HG03135 (cell line): ENCODE measurements around the gene ABCD2.
"Not testable (repeated sequence)": the region's sequence is repeated elsewhere in the genome, so short reads cannot be mapped to it uniquely, and the experiment has no call there.

ENCODE experiments used
- ATAC-seq: cut with Tn5 transposase; IDR thresholded peaks from one replicate; pipeline ENCODE4 v1.9.1; 2021; ENCODE audit warnings: mild to moderate bottlenecking, moderate library complexity; ENCODE audit not compliant: unreplicated experiment

The ABCD2 gene

GRCh38 chr12:39613525-39613924 lies 6.1 kb downstream of the ABCD2 start:
- no peak for ATAC-seq

DNA sequence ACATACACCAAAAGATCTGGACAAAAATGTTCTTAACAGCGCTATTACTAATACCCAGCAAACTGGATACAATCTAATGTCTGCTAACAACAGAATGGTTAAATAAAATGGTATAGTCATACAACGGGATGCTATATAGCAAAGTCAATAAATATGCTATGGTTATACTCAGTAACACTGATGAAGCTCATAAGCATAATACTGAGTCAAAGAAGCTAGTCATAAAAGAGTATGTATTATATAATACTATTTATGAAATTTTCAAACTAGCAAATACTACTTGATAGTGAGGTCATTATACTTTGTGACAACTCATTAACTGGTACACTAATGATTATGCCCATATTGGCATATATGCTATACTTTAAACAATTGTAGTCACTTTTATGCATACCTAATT lies 7.4 kb downstream of the ABCD2 start:
- no peak for ATAC-seq

- ATAC-seq, result no peak
These were observed 7.8 kb downstream of the ABCD2 start for GRCh38 chr12:39611818-39612217.

DNA sequence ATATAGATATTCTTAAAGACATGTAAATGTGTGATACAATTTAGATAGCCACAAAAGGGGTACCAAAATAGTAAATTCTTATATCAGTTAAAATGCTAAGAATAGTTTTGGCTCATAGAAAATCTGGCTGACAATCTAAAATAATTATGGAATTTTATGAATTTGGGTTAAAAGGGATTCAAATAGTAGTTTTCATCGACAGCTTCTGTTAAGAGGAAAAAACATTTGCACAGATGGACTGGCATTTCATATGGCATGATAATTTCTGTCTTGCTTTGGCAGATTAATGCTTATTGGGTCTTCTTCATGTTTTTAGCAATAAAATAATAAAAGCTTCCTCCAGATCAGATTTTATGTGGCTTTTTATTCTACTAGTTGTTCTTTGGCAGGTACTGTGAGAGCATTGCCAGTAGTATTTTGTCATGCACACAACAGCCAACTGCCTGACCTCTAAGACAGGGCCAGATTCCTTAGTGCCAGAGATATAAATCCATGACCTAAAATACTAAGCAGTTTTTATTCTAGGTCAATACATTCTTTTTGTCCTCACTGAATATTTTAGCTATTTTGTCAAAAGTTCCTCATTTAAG lies 9.1 kb downstream of the ABCD2 start:
- no peak for ATAC-seq

GRCh38 chr12:39606712-39607423 lies 12.7 kb downstream of the ABCD2 start:
- ATAC-seq, result no peak

DNA sequence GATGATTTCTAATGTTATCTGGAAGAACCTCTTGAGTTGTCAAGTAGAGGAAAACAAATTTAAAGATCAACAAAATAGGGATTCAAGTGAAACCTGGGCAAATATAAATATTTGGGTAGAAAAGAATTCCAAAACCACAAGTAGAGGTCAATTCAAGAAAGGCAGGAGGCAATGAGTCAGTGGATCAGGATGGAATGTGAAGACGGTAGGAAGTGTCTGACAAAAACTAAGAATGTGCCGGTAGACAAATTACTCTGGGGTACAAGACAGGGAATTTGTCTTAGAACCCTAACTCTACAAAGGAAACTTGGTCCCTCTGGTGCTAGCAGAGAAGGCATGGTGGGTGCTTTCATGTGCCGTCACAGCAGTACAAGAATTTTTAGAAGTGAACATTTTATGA lies 13.6 kb downstream of the ABCD2 start:
- ATAC-seq, result no peak

GRCh38 chr12:39605501-39605900 lies 14.1 kb downstream of the ABCD2 start:
- ATAC-seq, result no peak

DNA sequence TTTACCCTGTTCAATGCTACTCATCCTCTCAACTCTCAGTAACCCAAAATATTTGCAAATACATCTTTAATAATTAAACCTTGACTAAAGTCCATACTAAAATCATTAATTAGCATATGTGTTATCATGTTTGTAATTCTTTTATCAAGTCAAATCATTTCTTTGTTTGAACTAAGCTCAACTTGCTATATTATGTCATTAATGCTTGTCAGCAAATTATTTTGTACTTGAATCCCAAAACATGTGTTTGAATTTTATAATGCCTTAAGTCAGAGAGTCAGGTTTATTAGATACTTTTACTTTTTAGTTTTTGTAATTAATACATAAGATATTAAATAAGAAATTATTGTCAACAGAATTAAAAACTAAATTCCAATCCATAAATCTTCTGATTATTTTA lies 16.5 kb downstream of the ABCD2 start:
- no peak for ATAC-seq

DNA sequence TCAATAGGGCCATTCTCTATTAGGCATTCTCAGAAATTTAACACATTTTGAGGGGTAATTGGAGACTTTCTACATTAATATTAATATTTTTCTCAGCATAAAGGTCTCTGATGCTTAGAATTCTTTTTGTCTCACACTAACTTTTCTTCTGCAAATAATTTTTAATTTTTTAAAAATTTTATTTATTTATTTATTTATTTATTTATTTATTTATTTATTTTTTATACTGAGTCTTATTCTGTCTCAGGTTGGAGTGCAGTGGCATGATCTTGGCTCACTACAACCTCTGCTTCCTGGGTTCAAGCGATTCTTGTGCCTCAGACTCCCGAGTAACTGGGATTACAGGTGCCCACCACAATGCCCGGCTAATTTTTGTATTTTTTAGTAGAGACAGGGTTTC lies 17.7 kb downstream of the ABCD2 start:
- not testable (repeated sequence) for ATAC-seq

DNA sequence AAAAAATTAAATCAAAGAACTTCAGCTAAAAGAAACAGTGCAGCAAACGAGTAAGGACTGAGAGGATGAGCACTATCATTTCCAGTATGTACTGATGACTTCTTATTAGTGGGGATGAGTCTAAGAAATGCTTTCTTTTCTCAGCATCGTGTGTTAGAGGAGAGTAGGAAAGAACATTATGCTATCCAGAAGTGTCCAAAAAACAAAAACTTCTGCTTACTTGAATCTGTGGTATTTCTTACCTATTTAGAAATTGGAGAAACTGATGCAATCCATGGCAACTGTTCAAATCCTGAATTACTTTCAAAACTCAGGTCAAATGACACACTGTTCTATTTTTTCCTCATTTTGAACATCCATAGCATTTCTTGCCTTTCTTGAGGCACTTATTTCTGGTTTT lies 23.7 kb downstream of the ABCD2 start:
- ATAC-seq, result no peak

DNA sequence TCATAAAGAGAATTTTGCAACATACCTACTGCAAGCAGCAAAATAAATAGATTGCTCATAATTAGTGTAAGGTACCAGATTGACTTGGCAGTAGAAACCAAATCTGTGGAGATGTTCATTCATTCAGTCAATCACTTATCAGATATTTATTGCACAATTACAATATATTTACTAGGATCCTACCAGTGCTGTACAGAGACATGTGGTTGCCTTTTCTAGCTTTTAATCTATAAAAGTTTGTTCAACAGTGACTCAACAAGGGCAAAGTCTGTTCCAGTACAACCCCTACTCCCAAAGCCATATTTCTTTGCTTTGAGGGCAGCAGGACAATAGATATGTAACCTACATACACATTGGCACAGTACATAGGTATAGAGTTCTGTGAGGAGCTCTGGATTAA lies 27.3 kb downstream of the ABCD2 start:
- ATAC-seq, result no peak

- ATAC-seq, result no peak
These were observed 31.3 kb downstream of the ABCD2 start for GRCh38 chr12:39588348-39588747.

- ATAC-seq, result peak; percentile 71
These were observed 32.4 kb downstream of the ABCD2 start for GRCh38 chr12:39587225-39587624.

- no peak for ATAC-seq
These were observed 32.8 kb downstream of the ABCD2 start for GRCh38 chr12:39586816-39587215.

DNA sequence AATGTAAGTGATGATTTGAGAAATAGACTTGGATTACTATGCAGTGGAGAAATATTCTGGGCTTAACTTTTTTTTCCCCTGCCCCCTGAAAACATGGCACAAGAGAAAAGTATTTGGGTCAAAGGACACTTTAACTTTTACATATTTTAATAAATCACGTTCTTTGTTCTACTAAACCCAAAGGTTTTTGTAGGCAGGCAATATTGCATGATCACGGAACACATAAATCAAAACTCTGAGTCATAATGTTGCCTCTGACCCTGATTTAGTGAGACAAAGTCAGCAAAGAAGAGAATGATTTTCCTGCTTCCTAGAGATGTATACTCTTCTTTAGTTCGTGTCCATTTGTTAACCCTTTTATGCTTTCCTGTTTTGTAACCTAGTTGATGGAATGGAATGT lies 38.0 kb downstream of the ABCD2 start:
- ATAC-seq, result no peak

- no peak for ATAC-seq
These were observed 44.1 kb downstream of the ABCD2 start for GRCh38 chr12:39575498-39575875.

GRCh38 chr12:39574785-39575497 lies 44.7 kb downstream of the ABCD2 start:
- no peak for ATAC-seq

DNA sequence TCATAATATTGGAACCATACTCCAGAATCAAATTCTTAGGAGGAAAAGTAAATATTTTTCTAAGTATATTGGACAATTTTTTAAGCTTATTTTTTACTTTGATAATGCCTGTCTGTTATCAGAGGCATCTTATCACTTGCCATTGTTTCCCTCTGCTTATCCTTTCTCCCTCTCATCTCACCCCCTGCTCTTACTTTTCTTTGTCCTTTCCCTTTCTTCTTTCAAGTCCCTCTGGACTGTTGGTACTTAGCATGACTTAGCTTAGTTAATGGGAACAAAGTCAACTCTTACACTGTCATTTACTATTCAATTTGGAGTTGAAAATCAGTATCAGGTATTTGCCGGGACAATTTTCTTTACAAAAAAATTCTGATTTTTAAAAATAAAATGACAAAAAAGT lies 45.2 kb downstream of the ABCD2 start:
- ATAC-seq, result no peak

DNA sequence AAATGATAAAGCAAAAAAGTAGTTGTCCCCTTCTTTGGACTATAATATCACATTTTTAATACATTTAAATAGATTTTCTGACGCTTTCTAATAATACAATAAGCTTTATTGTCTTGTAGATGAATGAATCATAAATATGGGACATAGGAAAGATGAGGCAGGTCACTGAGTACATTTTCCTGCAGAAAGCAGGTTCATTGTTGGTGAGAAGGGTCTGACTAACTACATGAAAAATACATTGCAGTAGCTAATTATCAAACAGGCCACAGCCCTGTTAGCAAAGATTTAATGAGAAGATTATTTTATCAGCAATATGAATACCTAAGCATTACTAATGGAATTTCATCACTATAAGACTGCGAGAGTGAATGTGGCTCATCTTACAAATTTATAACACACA lies 45.6 kb downstream of the ABCD2 start:
- no peak for ATAC-seq

- ATAC-seq, result no peak
These were observed 47.1 kb downstream of the ABCD2 start for GRCh38 chr12:39572551-39572950.

DNA sequence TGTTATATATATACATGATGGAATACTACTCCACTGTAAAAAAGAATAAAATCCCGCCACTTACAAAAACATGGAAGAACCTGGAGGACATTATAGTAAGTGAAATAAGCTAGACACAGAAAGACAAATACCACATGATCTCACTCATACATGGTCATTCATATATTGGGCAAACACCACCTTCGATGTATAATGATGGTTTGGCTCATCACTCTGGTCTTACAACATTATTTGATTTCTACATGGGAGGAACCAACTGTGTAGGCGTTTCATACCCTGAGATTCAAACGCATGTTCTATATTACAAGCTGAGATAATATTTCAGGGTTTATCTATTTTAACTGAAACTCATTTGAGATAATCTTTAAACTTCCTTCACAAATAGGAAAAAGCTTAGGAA lies 48.3 kb downstream of the ABCD2 start:
- no peak for ATAC-seq

GRCh38 chr12:39553476-39553875 lies 66.1 kb downstream of the ABCD2 start:
- ATAC-seq, result no peak
